ENCODE results near the gene HOXD3.

GRCh38 chr2:176109946-176110345 is 47.2 kb upstream of the HOXD3 start:
- TF ChIP-seq, protein P1, sequence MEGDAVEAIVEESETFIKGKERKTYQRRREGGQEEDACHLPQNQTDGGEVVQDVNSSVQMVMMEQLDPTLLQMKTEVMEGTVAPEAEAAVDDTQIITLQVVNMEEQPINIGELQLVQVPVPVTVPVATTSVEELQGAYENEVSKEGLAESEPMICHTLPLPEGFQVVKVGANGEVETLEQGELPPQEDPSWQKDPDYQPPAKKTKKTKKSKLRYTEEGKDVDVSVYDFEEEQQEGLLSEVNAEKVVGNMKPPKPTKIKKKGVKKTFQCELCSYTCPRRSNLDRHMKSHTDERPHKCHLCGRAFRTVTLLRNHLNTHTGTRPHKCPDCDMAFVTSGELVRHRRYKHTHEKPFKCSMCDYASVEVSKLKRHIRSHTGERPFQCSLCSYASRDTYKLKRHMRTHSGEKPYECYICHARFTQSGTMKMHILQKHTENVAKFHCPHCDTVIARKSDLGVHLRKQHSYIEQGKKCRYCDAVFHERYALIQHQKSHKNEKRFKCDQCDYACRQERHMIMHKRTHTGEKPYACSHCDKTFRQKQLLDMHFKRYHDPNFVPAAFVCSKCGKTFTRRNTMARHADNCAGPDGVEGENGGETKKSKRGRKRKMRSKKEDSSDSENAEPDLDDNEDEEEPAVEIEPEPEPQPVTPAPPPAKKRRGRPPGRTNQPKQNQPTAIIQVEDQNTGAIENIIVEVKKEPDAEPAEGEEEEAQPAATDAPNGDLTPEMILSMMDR (IDR thresholded peaks at IDR 0.05; ENCODE audit: insufficient read depth, low read depth, low read length), result no peak
- TF ChIP-seq EZH2 (IDR thresholded peaks at IDR 0.05; ENCODE audit: insufficient read depth, low read length), result no peak

Data from astrocyte (in vitro differentiated cells and primary cell).